HEK293T (cell line): Measurements from ENCODE around the gene TBC1D19.

Experiments used
- BHLHE40 ChIP-seq: fragments of 450-650 bp; IDR thresholded peaks from 2 replicates; pipeline ENCODE4 v1.6.1; 2016; ENCODE audit warnings: mild to moderate bottlenecking, moderate library complexity, borderline replicate concordance
- ELF4 ChIP-seq: fragments of 450-650 bp; IDR thresholded peaks from 2 replicates; pipeline ENCODE4 v1.6.1; 2017; ENCODE audit warnings: antibody characterized with exemption
- FOXA1 ChIP-seq: fragments of 450-650 bp; IDR thresholded peaks from 2 replicates; pipeline ENCODE4 v1.6.1; 2016; ENCODE audit warnings: mild to moderate bottlenecking
- FOXM1 ChIP-seq: fragments of 450-650 bp; IDR thresholded peaks from 2 replicates; pipeline ENCODE4 v1.6.1; 2017; ENCODE audit warnings: mild to moderate bottlenecking, borderline replicate concordance
- L3MBTL2 ChIP-seq: fragments of 450-650 bp; conservative IDR thresholded peaks from 2 replicates; pipeline ENCODE4 v1.6.1; 2016; ENCODE audit warnings: mild to moderate bottlenecking
- LEF1 ChIP-seq: fragments of 450-650 bp; IDR thresholded peaks from 2 replicates; pipeline ENCODE4 v1.6.1; 2017; ENCODE audit warnings: mild to moderate bottlenecking, borderline replicate concordance
- PKNOX1 ChIP-seq: fragments of 450-650 bp; IDR thresholded peaks from 2 replicates; pipeline ENCODE4 v1.6.1; 2016
- SP1 ChIP-seq: fragments of 450-650 bp; IDR thresholded peaks from 2 replicates; pipeline ENCODE4 v1.6.1; 2017
- SUZ12 ChIP-seq: fragments of 450-650 bp; IDR thresholded peaks from 2 replicates; pipeline ENCODE4 v1.6.1; 2016; ENCODE audit warnings: mild to moderate bottlenecking

GRCh38 chr4:26613237-26613636 is 29.4 kb downstream of the TBC1D19 start:
- TF ChIP-seq PKNOX1: no peak
- no peak for TF ChIP-seq BHLHE40
- TF ChIP-seq SP1: no peak
- no peak for TF ChIP-seq SUZ12
- TF ChIP-seq ELF4: no peak
- no peak for TF ChIP-seq LEF1
- no peak for TF ChIP-seq L3MBTL2
- TF ChIP-seq FOXA1: no peak
- TF ChIP-seq FOXM1: no peak
